IMR-90 (cell line): ENCODE results near the gene ZNF738. TPM values are rescaled to one million over a fixed set of nuclear protein-coding genes. Genes with fewer than 3 reads are reported as not detected.

Experiments used
- ATAC-seq: fragments of 200-7000 bp; cut with Tn5 transposase; 2 replicates; pipeline ENCODE4 v1.9.1; 2020; ENCODE audit warnings: low read depth, mild to moderate bottlenecking, moderate library complexity
- BruUV-seq: library from RNA; stranded (reverse); fragments of 400-500 nt; replicated peaks from 2 replicates; lab custom pipeline; 2021; lab: Mats Ljungman, UMichigan
- CTCF ChIA-PET: fragments of 300-600 bp; formaldehyde crosslinking; extraction: SDS; loops from one replicate; lab custom pipeline; 2021; ENCODE audit warnings: antibody characterized with exemption; lab: Yijun Ruan, JAX
- POLR2A ChIA-PET: fragments of 300-600 bp; sonication (Branson Sonifier 250); formaldehyde crosslinking; loops from one replicate; lab custom pipeline; 2022; ENCODE audit warnings: antibody characterized with exemption; ENCODE audit not compliant: unreplicated experiment; lab: Charles Lee
- DNase-seq: peaks from one replicate; pipeline ENCODE4 v3.0.0; 2013
- H2AFZ ChIP-seq: replicated peaks from 2 replicates; pipeline ENCODE3; 2013; ENCODE audit warnings: low read length, mild to moderate bottlenecking; ENCODE audit not compliant: poor library complexity
- H2AK5ac ChIP-seq: 2 replicates; pipeline ENCODE4 v1.6.1; 2013; ENCODE audit warnings: low read depth, low read length, inconsistent platforms
- H2AK9ac ChIP-seq: replicated peaks from 2 replicates; pipeline ENCODE3; 2013; ENCODE audit warnings: mild to moderate bottlenecking, low read depth, low read length, moderate library complexity; ENCODE audit not compliant: poor library complexity
- H2BK120ac ChIP-seq: 2 replicates; pipeline ENCODE4 v1.6.1; 2013; ENCODE audit warnings: low read depth, low read length, inconsistent platforms
- H2BK15ac ChIP-seq: 3 replicates; pipeline ENCODE4 v1.6.1; 2013; ENCODE audit warnings: low read depth, low read length, inconsistent platforms
- H2BK20ac ChIP-seq: 2 replicates; pipeline ENCODE4 v1.6.1; 2013; ENCODE audit warnings: low read depth, mild to moderate bottlenecking, inconsistent platforms, low read length, moderate library complexity
- H2BK5ac ChIP-seq: 2 replicates; pipeline ENCODE4 v1.6.1; 2013; ENCODE audit warnings: mild to moderate bottlenecking, low read depth, low read length, inconsistent platforms; ENCODE audit not compliant: poor library complexity, severe bottlenecking
- H3K14ac ChIP-seq: replicated peaks from 2 replicates; pipeline ENCODE4 v1.6.1; 2013; ENCODE audit warnings: low read depth, low read length, inconsistent platforms
- H3K18ac ChIP-seq: 2 replicates; pipeline ENCODE4 v1.6.1; 2013; ENCODE audit warnings: low read depth, low read length, control low read depth
- H3K23ac ChIP-seq: 2 replicates; pipeline ENCODE4 v1.6.1; 2013; ENCODE audit warnings: low read depth, low read length, inconsistent platforms
- H3K27ac ChIP-seq: 2 replicates; pipeline ENCODE4 v1.5.1; 2013; ENCODE audit warnings: mild to moderate bottlenecking, control low read depth, low read length; ENCODE audit not compliant: insufficient read depth
- H3K27me3 ChIP-seq: 2 replicates; pipeline ENCODE4 v1.6.1; 2013; ENCODE audit warnings: low read length; ENCODE audit not compliant: control insufficient read depth, insufficient read depth
- H3K36me3 ChIP-seq: 2 replicates; pipeline ENCODE4 v1.6.1; 2013; ENCODE audit warnings: low read length, mixed read lengths; ENCODE audit not compliant: control insufficient read depth, insufficient read depth
- H3K4ac ChIP-seq: 2 replicates; pipeline ENCODE4 v1.6.1; 2013; ENCODE audit warnings: low read depth, low read length, inconsistent platforms
- H3K4me1 ChIP-seq: 2 replicates; pipeline ENCODE4 v1.6.1; 2013; ENCODE audit warnings: low read length, mixed read lengths; ENCODE audit not compliant: control insufficient read depth, insufficient read depth
- H3K4me2 ChIP-seq: 2 replicates; pipeline ENCODE4 v1.6.1; 2013; ENCODE audit warnings: low read depth, mild to moderate bottlenecking, control low read depth, low read length, moderate library complexity
- H3K4me3 ChIP-seq: 2 replicates; pipeline ENCODE4 v1.5.1; 2013; ENCODE audit warnings: low read depth, mild to moderate bottlenecking, control low read depth, low read length, moderate library complexity; ENCODE audit not compliant: insufficient read depth
- H3K56ac ChIP-seq: 2 replicates; pipeline ENCODE4 v1.6.1; 2013; ENCODE audit warnings: low read length, inconsistent platforms; ENCODE audit not compliant: insufficient read depth; ENCODE audit errors: extremely low read depth
- H3K79me1 ChIP-seq, 2 experiments: 2 replicates each; pipeline ENCODE4 v1.6.1; 2013; ENCODE audit warnings: low read length in 2 of 2, inconsistent platforms in 1 of 2, low read depth in 1 of 2
- H3K9ac ChIP-seq: 2 replicates; pipeline ENCODE4 v1.6.1; 2013; ENCODE audit warnings: low read depth, low read length, control low read depth
- H3K9me1 ChIP-seq: 2 replicates; pipeline ENCODE4 v1.6.1; 2013; ENCODE audit warnings: low read length, inconsistent platforms; ENCODE audit not compliant: insufficient read depth
- H3K9me3 ChIP-seq: 2 replicates; pipeline ENCODE4 v1.6.1; 2013; ENCODE audit warnings: low read length; ENCODE audit not compliant: control insufficient read depth, insufficient read depth
- H4K20me1 ChIP-seq: 2 replicates; pipeline ENCODE4 v1.6.1; 2013; ENCODE audit warnings: low read length, inconsistent platforms; ENCODE audit not compliant: insufficient read depth
- H4K5ac ChIP-seq: 2 replicates; pipeline ENCODE4 v1.6.1; 2013; ENCODE audit warnings: mild to moderate bottlenecking, low read depth, low read length, control low read depth
- H4K8ac ChIP-seq, 2 experiments: 2 replicates each; pipeline ENCODE4 v1.6.1; 2013; ENCODE audit warnings: low read depth in 2 of 2, low read length in 2 of 2, control low read depth in 1 of 2, inconsistent platforms in 1 of 2
- H4K91ac ChIP-seq: 2 replicates; pipeline ENCODE4 v1.6.1; 2013; ENCODE audit warnings: low read depth, low read length, inconsistent platforms; ENCODE audit not compliant: insufficient read depth
- MAFK ChIP-seq: IDR thresholded peaks from 2 replicates; pipeline ENCODE4 v1.6.1; 2012; ENCODE audit warnings: low read depth, low read length, improper control_type of control experiment
- RAD21 ChIP-seq: IDR thresholded peaks from 2 replicates; pipeline ENCODE4 v1.6.1; 2012; ENCODE audit warnings: low read length, improper control_type of control experiment
- WGBS, 2 experiments: methylation state at CpG; one replicate each; pipeline versions ENCODE4 v1.1.5 to v1.1.7; 2013; ENCODE audit warnings: missing lambda C conversion rate in 2 of 2; ENCODE audit not compliant: insufficient read length in 1 of 2; ENCODE audit errors: extremely low coverage in 2 of 2; 5-methylcytosine and 5-hydroxymethylcytosine counted together
- dilution Hi-C: fragments of 300-500 bp; cut with HindIII; formaldehyde crosslinking; loops from one replicate; pipeline ENCODE4 v1.14.3; 2018; ENCODE audit warnings: low sequenced_read_pairs; ENCODE audit not compliant: unreplicated experiment
- in situ Hi-C: fragments of 300-500 bp; cut with MboI; formaldehyde crosslinking; loops from 3 replicates; pipeline ENCODE4 v1.14.3; 2019; ENCODE audit warnings: low sequenced_read_pairs, inconsistent platforms, mixed read lengths
- intact Hi-C: fragments of 100-400 bp; cut with micrococcal nuclease; formaldehyde crosslinking; loops from 2 replicates; pipeline ENCODE4 v1.10.0; 2022
- polyA plus RNA-seq, 3 experiments: library from polyadenylated mRNA; depleted of rRNA; stranded (reverse); fragments of >200 nt; gene quantifications; 2 replicates each; pipeline ENCODE4 v1.2.3, GENCODE V29; 2012; ENCODE audit warnings: low replicate concordance in 1 of 3
- total RNA-seq: library from RNA; depleted of rRNA; stranded (reverse); fragments of >200 nt; gene quantifications from 2 replicates; pipeline ENCODE4 v1.2.3, GENCODE V29; 2012; rRNA removed

The ZNF738 gene
- total and polyA plus RNA-seq, 2 of the 4 experiments (the other 2 are of a cell fraction): 2.7 to 7.3 TPM

DNA sequence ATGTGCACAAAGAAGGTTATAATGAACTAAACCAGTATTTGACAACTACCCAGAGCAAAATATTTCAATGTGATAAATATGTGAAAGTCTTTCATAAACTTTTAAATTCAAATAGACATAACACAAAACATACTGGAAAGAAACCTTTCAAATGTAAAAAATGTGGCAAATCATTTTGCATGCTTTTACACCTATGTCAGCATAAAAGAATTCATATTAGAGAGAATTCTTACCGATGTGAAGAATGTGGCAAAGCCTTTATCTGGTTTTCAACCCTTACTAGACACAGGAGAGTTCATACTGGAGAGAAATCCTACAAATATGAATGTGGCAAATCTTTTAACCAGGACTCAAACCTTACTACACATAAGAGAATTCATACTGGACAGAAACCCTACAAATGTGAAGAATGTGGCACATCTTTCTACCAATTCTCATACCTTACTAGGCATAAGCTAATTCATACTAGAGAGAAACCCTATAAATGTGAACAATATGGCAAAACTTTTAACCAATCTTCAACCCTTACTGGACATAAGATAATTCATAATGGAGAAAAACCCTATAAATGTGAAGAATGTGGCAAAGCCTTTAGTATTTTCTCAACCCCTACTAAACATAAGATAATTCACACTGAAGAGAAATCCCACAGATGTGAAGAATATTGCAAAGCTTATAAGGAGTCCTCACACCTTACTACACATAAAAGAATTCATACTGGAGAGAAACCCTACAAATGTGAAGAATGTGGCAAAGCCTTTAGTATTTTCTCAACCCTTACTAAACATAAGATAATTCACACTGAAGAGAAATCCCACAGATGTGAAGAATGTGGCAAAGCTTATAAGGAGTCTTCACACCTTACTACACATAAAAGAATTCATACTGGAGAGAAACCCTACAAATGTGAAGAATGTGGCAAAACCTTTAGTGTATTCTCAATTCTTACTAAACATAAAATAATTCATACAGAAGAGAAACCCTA lies 64.5 kb downstream of the ZNF738 start:
- no peaks in the 10 kb centered on the region for H3K27me3 ChIP-seq
- CTCF ChIA-PET: no interaction called here

More for the DNA sequence above, 64.5 kb downstream of the ZNF738 start:
- Histone ChIP-seq H3K27ac (no peak overlapping the region), H3K9me1 (no peaks in the 10 kb centered on the region), H2AK9ac (no peak overlapping the region), H3K9me3 (peaks cover 46% of the 10 kb centered on the region), H2BK5ac (no peak overlapping the region), H3K4me3 (no peak overlapping the region), H4K5ac (no peak overlapping the region), H3K4ac (no peak overlapping the region), H3K4me1 (no peaks in the 10 kb centered on the region), H2AFZ (no peak overlapping the region), H3K9ac (no peak overlapping the region), H4K8ac (no peak overlapping the region), H3K79me1 (no peaks in the 10 kb centered on the region), H4K91ac (no peak overlapping the region), H2BK120ac (no peak overlapping the region), H3K14ac (no peak overlapping the region), H4K20me1 (no peaks in the 10 kb centered on the region), H3K4me2 (no peak overlapping the region), H2BK15ac (no peak overlapping the region), H3K36me3 (peaks cover 5% of the 10 kb centered on the region; the same call in 1 of the 2 replicates), H3K23ac (no peak overlapping the region), H3K56ac (no peak overlapping the region), H2BK20ac (no peak overlapping the region), H2AK5ac (no peak overlapping the region), H3K18ac (no peak overlapping the region)
- POLR2A ChIA-PET: no interaction called here
- BruUV-seq: TSS peak; percentile 22
- no CpG with 5 or more reads among the region's 1 CpG for WGBS, 2 experiments
- ATAC-seq (no peak), DNase-seq (no peak)
- in situ Hi-C loops (no loop called here), intact Hi-C loops (no loop called here), dilution Hi-C loops (no loop called here)
- TF ChIP-seq MAFK (peak; percentile 49), RAD21 (no peak)

Other genes starting within 250 kb of the ZNF738 start
- gene ZNF431, start 217.0 kb upstream of the ZNF738 start, total RNA-seq: 4.5 and 6.1 TPM in 2 replicates
- 4.0 and 4.3 TPM in 2 replicates for gene ZNF431, start 217.0 kb upstream of the ZNF738 start, polyA plus RNA-seq (2012; rRNA removed)
- gene ZNF708, start 29.6 kb upstream of the ZNF738 start, total RNA-seq: 4.7 and 7.2 TPM in 2 replicates
- gene ZNF708, start 29.6 kb upstream of the ZNF738 start, polyA plus RNA-seq (2012; rRNA removed): 1.0 and 1.7 TPM in 2 replicates
- 3.4 and 5.8 TPM in 2 replicates for gene ZNF493, start 38.1 kb downstream of the ZNF738 start, total RNA-seq
- 2.0 and 2.1 TPM in 2 replicates for gene ZNF493, start 38.1 kb downstream of the ZNF738 start, polyA plus RNA-seq (2012; rRNA removed)
- 4.3 and 5.3 TPM in 2 replicates for gene ZNF429, start 146.6 kb downstream of the ZNF738 start, total RNA-seq
- gene ZNF429, start 146.6 kb downstream of the ZNF738 start, polyA plus RNA-seq (2012; rRNA removed): 4.6 and 6.4 TPM in 2 replicates